HEK293 (cell line): Measurements from ENCODE around the gene SH3D19.
A peak's percentile ranks its signal among the peaks of the same experiment; 100 is the strongest.

Experiments used
- CTCF ChIA-PET: fragments of 350-600 bp; formaldehyde crosslinking; extraction: SDS; loops from one replicate; lab custom pipeline; 2021; ENCODE audit warnings: antibody characterized with exemption; lab: Yijun Ruan, JAX
- POLR2A ChIA-PET: fragments of 300-600 bp; formaldehyde crosslinking; extraction: SDS; loops from one replicate; lab custom pipeline; 2020; ENCODE audit warnings: antibody characterized with exemption, inconsistent platforms; lab: Yijun Ruan, JAX
- H3K27ac ChIP-seq: fragments of 200-500 bp; sonication (Bioruptor generic); 2 replicates; pipeline ENCODE4 v1.5.1; 2014; ENCODE audit warnings: low read depth, low read length, control low read depth, inconsistent platforms; ENCODE audit errors: extremely low read depth
- H3K36me3 ChIP-seq, 2 experiments: fragments of 200-500 bp in 1 of 2; sonication (Bioruptor generic) in 1 of 2; 1 replicate in 1 of 2; 2 replicates in 1 of 2; pipeline ENCODE4 v1.5.1; 2014 to 2017; ENCODE audit warnings: inconsistent platforms in 2 of 2, low read length in 2 of 2; ENCODE audit not compliant: control insufficient read depth in 2 of 2, insufficient read depth in 1 of 2
- H3K4me1 ChIP-seq: fragments of 200-500 bp; sonication (Bioruptor generic); 2 replicates; pipeline ENCODE4 v1.5.1; 2014; ENCODE audit warnings: mild to moderate bottlenecking, low read length, inconsistent platforms; ENCODE audit not compliant: control insufficient read depth, insufficient read depth
- H3K4me3 ChIP-seq: 2 replicates; pipeline ENCODE4 v1.5.1; 2011; ENCODE audit warnings: low read depth, mild to moderate bottlenecking, control low read depth, low read length, moderate library complexity
- H3K9me3 ChIP-seq: fragments of 200-500 bp; sonication (Bioruptor generic); 2 replicates; pipeline ENCODE4 v1.5.1; 2014; ENCODE audit warnings: low read depth, low read length, inconsistent platforms; ENCODE audit not compliant: control insufficient read depth, insufficient read depth
- BCL11A ChIP-seq: fragments of 450-650 bp; formaldehyde crosslinking; IDR thresholded peaks from 2 replicates; pipeline ENCODE4 v1.5.1; 2016; ENCODE audit warnings: low read depth, missing biosample characterization, missing genetic modification characterization
- FEZF1 ChIP-seq: fragments of 450-650 bp; formaldehyde crosslinking; IDR thresholded peaks from 2 replicates; pipeline ENCODE4 v1.5.1; 2016; ENCODE audit warnings: missing biosample characterization, missing genetic modification characterization
- KLF1 ChIP-seq: fragments of 450-650 bp; formaldehyde crosslinking; IDR thresholded peaks from 2 replicates; pipeline ENCODE4 v1.5.1; 2016; ENCODE audit warnings: missing biosample characterization, missing genetic modification characterization
- OSR2 ChIP-seq: fragments of 450-650 bp; formaldehyde crosslinking; IDR thresholded peaks from 2 replicates; pipeline ENCODE4 v1.5.1; 2016; ENCODE audit warnings: missing biosample characterization, missing genetic modification characterization
- PRDM1 ChIP-seq: fragments of 450-650 bp; formaldehyde crosslinking; IDR thresholded peaks from 2 replicates; pipeline ENCODE4; 2016; ENCODE audit warnings: missing biosample characterization, missing genetic modification characterization
- SP7 ChIP-seq: fragments of 450-650 bp; formaldehyde crosslinking; IDR thresholded peaks from 2 replicates; pipeline ENCODE4 v1.5.1; 2016; ENCODE audit warnings: missing biosample characterization, missing genetic modification characterization
- TCF7L2 ChIP-seq: IDR thresholded peaks from 2 replicates; pipeline ENCODE4 v1.6.1; 2011; ENCODE audit warnings: low read depth, mild to moderate bottlenecking, inconsistent platforms, low read length, moderate library complexity, borderline replicate concordance
- TSHZ1 ChIP-seq: fragments of 450-650 bp; formaldehyde crosslinking; IDR thresholded peaks from 2 replicates; pipeline ENCODE4 v1.5.1; 2016; ENCODE audit warnings: missing biosample characterization, missing genetic modification characterization, borderline replicate concordance
- ZBTB17 ChIP-seq: fragments of 450-650 bp; formaldehyde crosslinking; IDR thresholded peaks from 2 replicates; pipeline ENCODE4 v1.5.1; 2016; ENCODE audit warnings: missing biosample characterization, missing genetic modification characterization
- ZBTB21 ChIP-seq: fragments of 450-650 bp; formaldehyde crosslinking; IDR thresholded peaks from 2 replicates; pipeline ENCODE4 v1.5.1; 2017; ENCODE audit warnings: missing biosample characterization, missing genetic modification characterization
- ZBTB6 ChIP-seq: fragments of 450-650 bp; formaldehyde crosslinking; IDR thresholded peaks from 2 replicates; pipeline ENCODE4 v1.5.1; 2017; ENCODE audit warnings: missing biosample characterization, missing genetic modification characterization
- ZNF2 ChIP-seq: fragments of 450-650 bp; formaldehyde crosslinking; IDR thresholded peaks from 2 replicates; pipeline ENCODE4 v1.5.1; 2016; ENCODE audit warnings: missing biosample characterization, missing genetic modification characterization
- ZNF221 ChIP-seq: fragments of 450-650 bp; formaldehyde crosslinking; IDR thresholded peaks from 2 replicates; pipeline ENCODE4 v1.5.1; 2017; ENCODE audit warnings: missing biosample characterization, missing genetic modification characterization, borderline replicate concordance
- ZNF24 ChIP-seq: fragments of 450-650 bp; formaldehyde crosslinking; IDR thresholded peaks from 2 replicates; pipeline ENCODE4 v1.5.1; 2016; ENCODE audit warnings: missing biosample characterization, missing genetic modification characterization
- ZNF292 ChIP-seq: fragments of 450-650 bp; formaldehyde crosslinking; IDR thresholded peaks from 2 replicates; pipeline ENCODE4 v1.5.1; 2016; ENCODE audit warnings: low read depth, missing biosample characterization, missing genetic modification characterization, borderline replicate concordance
- ZNF324 ChIP-seq: fragments of 450-650 bp; formaldehyde crosslinking; IDR thresholded peaks from 2 replicates; pipeline ENCODE4 v1.5.1; 2016; ENCODE audit warnings: missing biosample characterization, missing genetic modification characterization
- ZNF366 ChIP-seq: fragments of 450-650 bp; formaldehyde crosslinking; conservative IDR thresholded peaks from 2 replicates; pipeline ENCODE4 v1.5.1; 2016; ENCODE audit warnings: missing biosample characterization, missing genetic modification characterization
- ZNF404 ChIP-seq: fragments of 450-650 bp; formaldehyde crosslinking; IDR thresholded peaks from 2 replicates; pipeline ENCODE4 v1.5.1; 2017; ENCODE audit warnings: missing biosample characterization, missing genetic modification characterization
- ZNF48 ChIP-seq: fragments of 450-650 bp; formaldehyde crosslinking; IDR thresholded peaks from 2 replicates; pipeline ENCODE4 v1.5.1; 2016; ENCODE audit warnings: missing biosample characterization, missing genetic modification characterization
- ZNF529 ChIP-seq: fragments of 450-650 bp; formaldehyde crosslinking; IDR thresholded peaks from 2 replicates; pipeline ENCODE4 v1.5.1; 2017; ENCODE audit warnings: missing genetic modification characterization, missing biosample characterization; ENCODE audit not compliant: insufficient replicate concordance
- ZNF560 ChIP-seq: fragments of 450-650 bp; formaldehyde crosslinking; IDR thresholded peaks from 2 replicates; pipeline ENCODE4 v1.5.1; 2017; ENCODE audit warnings: missing biosample characterization, missing genetic modification characterization, borderline replicate concordance
- ZNF610 ChIP-seq: fragments of 450-650 bp; formaldehyde crosslinking; IDR thresholded peaks from 2 replicates; pipeline ENCODE4 v1.5.1; 2016; ENCODE audit warnings: missing biosample characterization, missing genetic modification characterization, borderline replicate concordance
- ZNF621 ChIP-seq: fragments of 450-650 bp; formaldehyde crosslinking; IDR thresholded peaks from 2 replicates; pipeline ENCODE4 v1.5.1; 2017; ENCODE audit warnings: missing biosample characterization, missing genetic modification characterization
- ZNF654 ChIP-seq: fragments of 450-650 bp; formaldehyde crosslinking; IDR thresholded peaks from 2 replicates; pipeline ENCODE4 v1.5.1; 2016; ENCODE audit warnings: low read depth, missing biosample characterization, missing genetic modification characterization
- TF ChIP-seq, protein P1 (sequence below): fragments of 450-650 bp; formaldehyde crosslinking; IDR thresholded peaks from 2 replicates; pipeline ENCODE4 v1.5.1; 2017; ENCODE audit warnings: missing biosample characterization, missing genetic modification characterization
- TF ChIP-seq, protein P2 (sequence below): fragments of 450-650 bp; IDR thresholded peaks from 2 replicates; pipeline ENCODE4 v1.5.1; 2018; ENCODE audit warnings: missing biosample characterization, mild to moderate bottlenecking, missing genetic modification characterization

Gene SH3D19

DNA sequence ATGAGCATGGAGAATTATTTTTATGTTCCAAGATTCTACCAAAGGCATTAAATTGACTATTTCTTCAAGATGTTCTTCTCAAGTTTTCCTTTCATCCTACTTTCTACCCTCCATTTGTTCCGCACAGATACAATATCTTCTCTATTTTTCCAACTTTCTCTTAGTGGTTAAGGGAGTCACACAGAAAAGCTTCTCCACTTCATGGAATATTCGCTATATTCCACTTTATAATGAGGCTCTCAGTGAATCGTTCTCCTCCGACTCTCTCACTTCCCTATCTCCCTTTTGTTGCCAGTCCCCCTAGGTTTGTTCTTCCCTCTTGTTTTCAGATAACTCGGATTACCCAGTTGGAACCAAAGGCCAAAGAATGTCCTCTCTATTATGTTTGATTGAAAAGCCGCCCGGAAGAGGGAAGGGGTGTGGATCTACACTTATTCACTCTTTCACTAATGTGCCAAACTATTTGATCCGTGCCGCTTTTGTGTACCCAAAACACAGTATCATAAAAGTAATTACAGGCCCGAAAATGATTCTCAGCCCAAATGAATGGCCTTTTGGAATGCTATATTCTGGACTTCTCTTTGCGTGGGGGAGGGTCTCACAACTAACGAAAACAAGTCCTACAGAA lies 1.2 kb downstream of the SH3D19 start:
- peaks cover 13% of the 10 kb centered on the region for H3K4me1 ChIP-seq
- H3K9me3 ChIP-seq: no peaks in the 10 kb centered on the region
- peak overlapping the region; percentile 54 for H3K4me3 ChIP-seq
- H3K36me3 ChIP-seq: no peaks in the 10 kb centered on the region
- ChIA-PET CTCF (interaction anchor here (0.6 kb wide), 1 partner anchor 38 kb away, joined by 3 read pairs; no protein-coding TSS in a partner anchor), POLR2A (interaction anchor here (0.6 to 1.7 kb wide), 5 partner anchors 12 to 64 kb away, joined by 3 to 6 read pairs (median 5); no protein-coding TSS in a partner anchor)
- peak overlapping the region; percentile 25; the same call in 1 of the 2 replicates for H3K27ac ChIP-seq
- peak; percentile 26; the same call in 1 of the 2 replicates for TF ChIP-seq ZBTB17 (tag by site-specific recombination)
- no peak for TF ChIP-seq ZBTB21
- peak; percentile 76 for TF ChIP-seq ZNF366 (tag by site-specific recombination)
- TF ChIP-seq OSR2 (tag by site-specific recombination): no peak
- TF ChIP-seq ZNF324: no peak
- no peak for TF ChIP-seq ZNF404 (tag by site-specific recombination)
- TF ChIP-seq, protein P1, sequence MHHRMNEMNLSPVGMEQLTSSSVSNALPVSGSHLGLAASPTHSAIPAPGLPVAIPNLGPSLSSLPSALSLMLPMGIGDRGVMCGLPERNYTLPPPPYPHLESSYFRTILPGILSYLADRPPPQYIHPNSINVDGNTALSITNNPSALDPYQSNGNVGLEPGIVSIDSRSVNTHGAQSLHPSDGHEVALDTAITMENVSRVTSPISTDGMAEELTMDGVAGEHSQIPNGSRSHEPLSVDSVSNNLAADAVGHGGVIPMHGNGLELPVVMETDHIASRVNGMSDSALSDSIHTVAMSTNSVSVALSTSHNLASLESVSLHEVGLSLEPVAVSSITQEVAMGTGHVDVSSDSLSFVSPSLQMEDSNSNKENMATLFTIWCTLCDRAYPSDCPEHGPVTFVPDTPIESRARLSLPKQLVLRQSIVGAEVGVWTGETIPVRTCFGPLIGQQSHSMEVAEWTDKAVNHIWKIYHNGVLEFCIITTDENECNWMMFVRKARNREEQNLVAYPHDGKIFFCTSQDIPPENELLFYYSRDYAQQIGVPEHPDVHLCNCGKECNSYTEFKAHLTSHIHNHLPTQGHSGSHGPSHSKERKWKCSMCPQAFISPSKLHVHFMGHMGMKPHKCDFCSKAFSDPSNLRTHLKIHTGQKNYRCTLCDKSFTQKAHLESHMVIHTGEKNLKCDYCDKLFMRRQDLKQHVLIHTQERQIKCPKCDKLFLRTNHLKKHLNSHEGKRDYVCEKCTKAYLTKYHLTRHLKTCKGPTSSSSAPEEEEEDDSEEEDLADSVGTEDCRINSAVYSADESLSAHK (tag by site-specific recombination): no peak
- TF ChIP-seq ZNF2: no peak
- peak; percentile 93 for TF ChIP-seq PRDM1 (tag by site-specific recombination)
- TF ChIP-seq FEZF1 (tag by site-specific recombination): peak; percentile 13; the same call in 1 of the 2 replicates
- peak; percentile 56; the same call in 1 of the 2 replicates for TF ChIP-seq TCF7L2
- TF ChIP-seq SP7 (tag by site-specific recombination): peak; percentile 74
- TF ChIP-seq ZNF292: no peak

DNA sequence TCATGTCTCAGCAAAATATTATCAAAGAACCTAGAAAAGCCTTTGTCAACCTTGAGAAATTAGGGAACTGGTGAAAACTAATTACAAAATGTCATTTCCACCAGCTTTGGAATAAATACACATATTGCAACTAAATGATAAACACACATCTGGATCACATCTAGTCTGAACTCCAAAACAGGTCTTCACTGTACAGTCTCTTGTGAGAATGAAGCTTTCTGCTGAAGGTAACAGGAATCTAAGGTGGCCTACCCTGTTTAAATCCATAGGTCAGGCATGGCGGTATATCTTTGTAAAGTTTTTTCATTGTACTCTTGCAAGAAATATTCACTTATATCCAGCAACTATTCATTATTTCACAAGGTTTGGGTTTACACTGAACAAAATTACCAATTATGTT lies 1.7 kb downstream of the SH3D19 start:
- POLR2A ChIA-PET: interaction anchor here (0.6 kb wide), 1 partner anchor 37 kb away, joined by 3 read pairs; no protein-coding TSS in a partner anchor
- Histone ChIP-seq H3K27ac (no peak overlapping the region), H3K4me3 (peak overlapping the region; percentile 54), H3K9me3 (no peaks in the 10 kb centered on the region), H3K36me3 (no peaks in the 10 kb centered on the region), H3K4me1 (peaks cover 13% of the 10 kb centered on the region)
- no peak for TF ChIP-seq ZNF610
- no peak for TF ChIP-seq ZNF529 (tag by site-specific recombination)
- no peak for TF ChIP-seq ZNF654
- TF ChIP-seq TSHZ1 (tag by site-specific recombination): no peak
- TF ChIP-seq ZNF560 (tag by site-specific recombination): no peak
- TF ChIP-seq ZNF621 (tag by site-specific recombination): no peak
- no peak for TF ChIP-seq ZNF24 (tag by site-specific recombination)
- TF ChIP-seq, protein P2, sequence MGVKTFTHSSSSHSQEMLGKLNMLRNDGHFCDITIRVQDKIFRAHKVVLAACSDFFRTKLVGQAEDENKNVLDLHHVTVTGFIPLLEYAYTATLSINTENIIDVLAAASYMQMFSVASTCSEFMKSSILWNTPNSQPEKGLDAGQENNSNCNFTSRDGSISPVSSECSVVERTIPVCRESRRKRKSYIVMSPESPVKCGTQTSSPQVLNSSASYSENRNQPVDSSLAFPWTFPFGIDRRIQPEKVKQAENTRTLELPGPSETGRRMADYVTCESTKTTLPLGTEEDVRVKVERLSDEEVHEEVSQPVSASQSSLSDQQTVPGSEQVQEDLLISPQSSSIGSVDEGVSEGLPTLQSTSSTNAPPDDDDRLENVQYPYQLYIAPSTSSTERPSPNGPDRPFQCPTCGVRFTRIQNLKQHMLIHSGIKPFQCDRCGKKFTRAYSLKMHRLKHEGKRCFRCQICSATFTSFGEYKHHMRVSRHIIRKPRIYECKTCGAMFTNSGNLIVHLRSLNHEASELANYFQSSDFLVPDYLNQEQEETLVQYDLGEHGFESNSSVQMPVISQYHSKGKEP: no peak
- no peak for TF ChIP-seq SP7 (tag by site-specific recombination)
- TF ChIP-seq ZNF221 (tag by site-specific recombination): no peak
- TF ChIP-seq BCL11A (tag by site-specific recombination): no peak
- no peak for TF ChIP-seq ZNF48 (tag by site-specific recombination)
- no peak for TF ChIP-seq ZBTB6 (tag by site-specific recombination)
- TF ChIP-seq KLF1: no peak
- no peak for TF ChIP-seq ZNF2
- CTCF ChIA-PET: interaction anchor here (0.6 kb wide), 1 partner anchor 39 kb away, joined by 3 read pairs; no protein-coding TSS in a partner anchor
